Gastrocnemius medialis (tissue), 4 donors: ENCODE data around the gene HEMGN.

ENCODE experiments used
- POLR2A ChIP-seq, 2 donors: fragments of 450-650 bp; IDR thresholded peaks; one replicate each; pipeline ENCODE4 v1.6.1; 2017; ENCODE audit warnings: antibody characterized with exemption in 2 of 2, mild to moderate bottlenecking in 2 of 2, moderate library complexity in 2 of 2
- TF ChIP-seq, protein P1 (sequence below), 5 experiments: fragments of 450-650 bp in 3 of 5; fragments of 200-600 bp in 2 of 5; sonication (generic) in 2 of 5; IDR thresholded peaks in 4 of 5; conservative IDR thresholded peaks in 1 of 5; 1 replicate in 4 of 5; 2 replicates in 1 of 5; pipeline ENCODE4 v1.5.1; 2016 to 2019; ENCODE audit warnings: antibody characterized with exemption in 5 of 5, mild to moderate bottlenecking in 3 of 5, moderate library complexity in 3 of 5

DNA sequence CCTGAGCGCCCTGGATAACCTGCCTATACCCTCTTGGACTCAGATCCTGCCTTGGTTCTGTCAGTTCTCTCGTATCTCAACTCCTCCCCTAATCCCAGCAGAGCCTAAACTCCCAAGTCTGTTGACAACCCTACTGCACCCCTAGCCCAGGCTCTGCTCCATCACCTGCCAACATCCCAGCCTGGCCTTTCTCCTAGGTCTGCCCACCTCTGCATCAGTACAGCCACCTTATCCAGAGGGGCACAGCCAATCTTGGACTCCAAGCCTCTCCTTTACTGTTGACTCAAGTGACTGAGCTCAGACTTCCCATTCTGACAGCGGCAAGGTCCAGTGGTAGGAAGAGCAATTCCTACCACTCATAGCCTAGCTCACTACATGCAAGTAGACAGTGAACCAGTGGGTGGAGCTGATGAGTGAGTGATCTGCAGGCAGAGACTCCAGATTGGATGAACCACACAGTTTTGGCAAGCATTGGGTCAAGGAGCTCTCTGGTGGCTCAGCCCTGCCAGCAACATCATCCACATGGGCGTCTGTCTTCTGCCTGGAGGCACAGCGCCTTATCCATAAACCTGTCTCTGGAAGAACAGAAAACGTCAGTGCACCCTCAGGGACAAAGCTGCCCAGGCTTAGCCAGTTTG lies 42.2 kb downstream of the HEMGN start:
- TF ChIP-seq, protein P1, sequence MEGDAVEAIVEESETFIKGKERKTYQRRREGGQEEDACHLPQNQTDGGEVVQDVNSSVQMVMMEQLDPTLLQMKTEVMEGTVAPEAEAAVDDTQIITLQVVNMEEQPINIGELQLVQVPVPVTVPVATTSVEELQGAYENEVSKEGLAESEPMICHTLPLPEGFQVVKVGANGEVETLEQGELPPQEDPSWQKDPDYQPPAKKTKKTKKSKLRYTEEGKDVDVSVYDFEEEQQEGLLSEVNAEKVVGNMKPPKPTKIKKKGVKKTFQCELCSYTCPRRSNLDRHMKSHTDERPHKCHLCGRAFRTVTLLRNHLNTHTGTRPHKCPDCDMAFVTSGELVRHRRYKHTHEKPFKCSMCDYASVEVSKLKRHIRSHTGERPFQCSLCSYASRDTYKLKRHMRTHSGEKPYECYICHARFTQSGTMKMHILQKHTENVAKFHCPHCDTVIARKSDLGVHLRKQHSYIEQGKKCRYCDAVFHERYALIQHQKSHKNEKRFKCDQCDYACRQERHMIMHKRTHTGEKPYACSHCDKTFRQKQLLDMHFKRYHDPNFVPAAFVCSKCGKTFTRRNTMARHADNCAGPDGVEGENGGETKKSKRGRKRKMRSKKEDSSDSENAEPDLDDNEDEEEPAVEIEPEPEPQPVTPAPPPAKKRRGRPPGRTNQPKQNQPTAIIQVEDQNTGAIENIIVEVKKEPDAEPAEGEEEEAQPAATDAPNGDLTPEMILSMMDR (IDR thresholded peaks at IDR 0.05 in 4 of 5, conservative IDR thresholded peaks at IDR 0.05 in 1 of 5), result no peak
- no peak for TF ChIP-seq POLR2A (IDR thresholded peaks at IDR 0.05)
